AG09309 (cell line): Measurements from ENCODE around the gene DGKE.

Experiments
- DNase-seq: peaks from one replicate; pipeline ENCODE4 v3.0.0-alpha.2; 2010; ENCODE audit warnings: low read depth
- H3K4me3 ChIP-seq: 2 replicates; pipeline ENCODE4 v1.5.1; 2011; ENCODE audit warnings: mild to moderate bottlenecking, low read depth, low read length, moderate library complexity; ENCODE audit not compliant: control insufficient read depth
- CTCF ChIP-seq: IDR thresholded peaks from 2 replicates; pipeline ENCODE4 v1.5.1; 2011; ENCODE audit warnings: mild to moderate bottlenecking, low read depth, low read length, inconsistent platforms; ENCODE audit not compliant: insufficient read depth, control insufficient read depth; ENCODE audit errors: missing control alignments

Gene DGKE

GRCh38 chr17:56896968-56897359, 63.0 kb downstream of the DGKE start:
- DNase-seq, result no peak
- no peak overlapping the region for H3K4me3 ChIP-seq
- no peak for TF ChIP-seq CTCF

- H3K4me3 ChIP-seq, result no peak overlapping the region
- TF ChIP-seq CTCF, result no peak
- DNase-seq, result no peak
These were observed 63.9 kb downstream of the DGKE start for GRCh38 chr17:56897646-56898424.

- no peak for DNase-seq
- no peak for TF ChIP-seq CTCF
- H3K4me3 ChIP-seq, result no peak overlapping the region
These were observed 64.9 kb downstream of the DGKE start for GRCh38 chr17:56898874-56899273.

- no peak overlapping the region for H3K4me3 ChIP-seq
- TF ChIP-seq CTCF, result no peak
- no peak for DNase-seq
These were observed 65.5 kb downstream of the DGKE start for GRCh38 chr17:56899403-56899802.

GRCh38 chr17:56902348-56902747, 68.4 kb downstream of the DGKE start:
- no peak for TF ChIP-seq CTCF

GRCh38 chr17:56903560-56903959, 69.6 kb downstream of the DGKE start:
- no peak for DNase-seq
- H3K4me3 ChIP-seq, result no peak overlapping the region
- TF ChIP-seq CTCF, result no peak

More at GRCh38 chr17:56902348-56902747, 68.4 kb downstream of the DGKE start:
- no peak overlapping the region for H3K4me3 ChIP-seq
- DNase-seq, result no peak
